ENCODE data around the gene LDLRAP1. TPM values are rescaled to one million over a fixed set of nuclear protein-coding genes. Genes with fewer than 3 reads are reported as not detected.

Gene LDLRAP1
- total and polyA plus RNA-seq, 2 experiments from 2014 or later, result 9.6 to 22.7 TPM

GRCh38 chr1:25593861-25594260 is 50.5 kb downstream of the LDLRAP1 start:
- Mint-ChIP-seq H3K4me3 (no peak overlapping the region), H3K27ac (no peak overlapping the region), H3K9me3 (peaks cover 2% of the 10 kb centered on the region; the same call in 1 of the 3 replicates), H3K36me3 (ENCODE audit: low read depth) (no peaks in the 10 kb centered on the region; the same call in 2 of the 3 replicates), H3K4me1 (peaks cover 4% of the 10 kb centered on the region), H3K27me3 (ENCODE audit: insufficient read depth, low read depth, poor library complexity) (peaks cover 8% of the 10 kb centered on the region)
- no peak for TF ChIP-seq REST (IDR thresholded peaks at IDR 0.05; ENCODE audit: unreplicated experiment)
- no peak for TF ChIP-seq JUNB (IDR thresholded peaks at IDR 0.05; ENCODE audit: unreplicated experiment)
- TF ChIP-seq ETS1 (IDR thresholded peaks at IDR 0.05), result no peak
- TF ChIP-seq ZNF462 (CRISPR knock-in tag; IDR thresholded peaks at IDR 0.05), result no peak
- no peak for TF ChIP-seq CREB1 (CRISPR knock-in tag; IDR thresholded peaks at IDR 0.05; ENCODE audit: low read depth)
- TF ChIP-seq ZNF331 (CRISPR knock-in tag; IDR thresholded peaks at IDR 0.05; ENCODE audit: low read depth), result no peak
- TF ChIP-seq EZH2phosphoT487 (IDR thresholded peaks at IDR 0.05; ENCODE audit: unreplicated experiment), result no peak
- TF ChIP-seq NANOG (IDR thresholded peaks at IDR 0.05; ENCODE audit: borderline replicate concordance), result no peak
- TF ChIP-seq STAT1 (IDR thresholded peaks at IDR 0.05; ENCODE audit: unreplicated experiment), result no peak
- TF ChIP-seq POLR2AphosphoS5 (IDR thresholded peaks at IDR 0.05; ENCODE audit: low read depth), result no peak
- no peak for TF ChIP-seq CTCF (conservative IDR thresholded peaks at IDR 0.05; ENCODE audit: low read depth in 2 of 2)
- H3K79me2 ChIP-seq (replicated peaks; ENCODE audit: insufficient read depth), result no peaks in the 10 kb centered on the region
- DNase-seq (ENCODE audit: low spot score), result no peak
- no peaks in the 10 kb centered on the region for H3K36me3 ChIP-seq (ENCODE audit: insufficient read depth)
- H3K27ac ChIP-seq (ENCODE audit: low read depth), result no peak overlapping the region
- H3F3A ChIP-seq (replicated peaks; ENCODE audit: low read depth), result peaks cover 9% of the 10 kb centered on the region; the same call in 1 of the 2 replicates
- no peak overlapping the region for H3K4me3 ChIP-seq
- H2AFZ ChIP-seq, result no peak overlapping the region
- H4K20me1 ChIP-seq (replicated peaks; ENCODE audit: insufficient read depth), result no peaks in the 10 kb centered on the region
- H3K4me1 ChIP-seq (ENCODE audit: insufficient read depth), result peaks cover 3% of the 10 kb centered on the region; the same call in 1 of the 2 replicates
- H3K4me2 ChIP-seq, result no peak overlapping the region
- ATAC-seq, result no peak
- H3K27me3 ChIP-seq (ENCODE audit: insufficient read depth), result no peaks in the 10 kb centered on the region
- H3K9me2 ChIP-seq (ENCODE audit: insufficient read depth), result peaks cover 5% of the 10 kb centered on the region; the same call in 1 of the 2 replicates

All from GM23338 (cell line).